IMR-90 (cell line): ENCODE measurements around the gene DNAJC6. TPM values are rescaled to one million over a fixed set of nuclear protein-coding genes. Genes with fewer than 3 reads are reported as not detected.

Experiments
- ATAC-seq: fragments of 200-7000 bp; cut with Tn5 transposase; 2 replicates; pipeline ENCODE4 v1.9.1; 2020; ENCODE audit warnings: low read depth, mild to moderate bottlenecking, moderate library complexity
- BruUV-seq: library from RNA; stranded (reverse); fragments of 400-500 nt; replicated peaks from 2 replicates; lab custom pipeline; 2021; lab: Mats Ljungman, UMichigan
- CTCF ChIA-PET: fragments of 300-600 bp; formaldehyde crosslinking; extraction: SDS; loops from one replicate; lab custom pipeline; 2021; ENCODE audit warnings: antibody characterized with exemption; lab: Yijun Ruan, JAX
- POLR2A ChIA-PET: fragments of 300-600 bp; sonication (Branson Sonifier 250); formaldehyde crosslinking; loops from one replicate; lab custom pipeline; 2022; ENCODE audit warnings: antibody characterized with exemption; ENCODE audit not compliant: unreplicated experiment; lab: Charles Lee
- DNase-seq: peaks from one replicate; pipeline ENCODE4 v3.0.0; 2013
- H2AFZ ChIP-seq: replicated peaks from 2 replicates; pipeline ENCODE3; 2013; ENCODE audit warnings: low read length, mild to moderate bottlenecking; ENCODE audit not compliant: poor library complexity
- H2AK5ac ChIP-seq: 2 replicates; pipeline ENCODE4 v1.6.1; 2013; ENCODE audit warnings: low read depth, low read length, inconsistent platforms
- H2AK9ac ChIP-seq: replicated peaks from 2 replicates; pipeline ENCODE3; 2013; ENCODE audit warnings: mild to moderate bottlenecking, low read depth, low read length, moderate library complexity; ENCODE audit not compliant: poor library complexity
- H2BK120ac ChIP-seq: 2 replicates; pipeline ENCODE4 v1.6.1; 2013; ENCODE audit warnings: low read depth, low read length, inconsistent platforms
- H2BK15ac ChIP-seq: 3 replicates; pipeline ENCODE4 v1.6.1; 2013; ENCODE audit warnings: low read depth, low read length, inconsistent platforms
- H2BK20ac ChIP-seq: 2 replicates; pipeline ENCODE4 v1.6.1; 2013; ENCODE audit warnings: low read depth, mild to moderate bottlenecking, inconsistent platforms, low read length, moderate library complexity
- H2BK5ac ChIP-seq: 2 replicates; pipeline ENCODE4 v1.6.1; 2013; ENCODE audit warnings: mild to moderate bottlenecking, low read depth, low read length, inconsistent platforms; ENCODE audit not compliant: poor library complexity, severe bottlenecking
- H3K14ac ChIP-seq: replicated peaks from 2 replicates; pipeline ENCODE4 v1.6.1; 2013; ENCODE audit warnings: low read depth, low read length, inconsistent platforms
- H3K18ac ChIP-seq: 2 replicates; pipeline ENCODE4 v1.6.1; 2013; ENCODE audit warnings: low read depth, low read length, control low read depth
- H3K23ac ChIP-seq: 2 replicates; pipeline ENCODE4 v1.6.1; 2013; ENCODE audit warnings: low read depth, low read length, inconsistent platforms
- H3K27ac ChIP-seq: 2 replicates; pipeline ENCODE4 v1.5.1; 2013; ENCODE audit warnings: mild to moderate bottlenecking, control low read depth, low read length; ENCODE audit not compliant: insufficient read depth
- H3K27me3 ChIP-seq: 2 replicates; pipeline ENCODE4 v1.6.1; 2013; ENCODE audit warnings: low read length; ENCODE audit not compliant: control insufficient read depth, insufficient read depth
- H3K36me3 ChIP-seq: 2 replicates; pipeline ENCODE4 v1.6.1; 2013; ENCODE audit warnings: low read length, mixed read lengths; ENCODE audit not compliant: control insufficient read depth, insufficient read depth
- H3K4ac ChIP-seq: 2 replicates; pipeline ENCODE4 v1.6.1; 2013; ENCODE audit warnings: low read depth, low read length, inconsistent platforms
- H3K4me1 ChIP-seq: 2 replicates; pipeline ENCODE4 v1.6.1; 2013; ENCODE audit warnings: low read length, mixed read lengths; ENCODE audit not compliant: control insufficient read depth, insufficient read depth
- H3K4me2 ChIP-seq: 2 replicates; pipeline ENCODE4 v1.6.1; 2013; ENCODE audit warnings: low read depth, mild to moderate bottlenecking, control low read depth, low read length, moderate library complexity
- H3K4me3 ChIP-seq: 2 replicates; pipeline ENCODE4 v1.5.1; 2013; ENCODE audit warnings: low read depth, mild to moderate bottlenecking, control low read depth, low read length, moderate library complexity; ENCODE audit not compliant: insufficient read depth
- H3K56ac ChIP-seq: 2 replicates; pipeline ENCODE4 v1.6.1; 2013; ENCODE audit warnings: low read length, inconsistent platforms; ENCODE audit not compliant: insufficient read depth; ENCODE audit errors: extremely low read depth
- H3K79me1 ChIP-seq, 2 experiments: 2 replicates each; pipeline ENCODE4 v1.6.1; 2013; ENCODE audit warnings: low read length in 2 of 2, inconsistent platforms in 1 of 2, low read depth in 1 of 2
- H3K9ac ChIP-seq: 2 replicates; pipeline ENCODE4 v1.6.1; 2013; ENCODE audit warnings: low read depth, low read length, control low read depth
- H3K9me1 ChIP-seq: 2 replicates; pipeline ENCODE4 v1.6.1; 2013; ENCODE audit warnings: low read length, inconsistent platforms; ENCODE audit not compliant: insufficient read depth
- H3K9me3 ChIP-seq: 2 replicates; pipeline ENCODE4 v1.6.1; 2013; ENCODE audit warnings: low read length; ENCODE audit not compliant: control insufficient read depth, insufficient read depth
- H4K20me1 ChIP-seq: 2 replicates; pipeline ENCODE4 v1.6.1; 2013; ENCODE audit warnings: low read length, inconsistent platforms; ENCODE audit not compliant: insufficient read depth
- H4K5ac ChIP-seq: 2 replicates; pipeline ENCODE4 v1.6.1; 2013; ENCODE audit warnings: mild to moderate bottlenecking, low read depth, low read length, control low read depth
- H4K8ac ChIP-seq, 2 experiments: 2 replicates each; pipeline ENCODE4 v1.6.1; 2013; ENCODE audit warnings: low read depth in 2 of 2, low read length in 2 of 2, control low read depth in 1 of 2, inconsistent platforms in 1 of 2
- H4K91ac ChIP-seq: 2 replicates; pipeline ENCODE4 v1.6.1; 2013; ENCODE audit warnings: low read depth, low read length, inconsistent platforms; ENCODE audit not compliant: insufficient read depth
- BHLHE40 ChIP-seq: fragments of 150-350 bp; IDR thresholded peaks from 2 replicates; pipeline ENCODE4 v1.6.1; 2016; ENCODE audit warnings: mild to moderate bottlenecking, low read depth, low read length
- CEBPB ChIP-seq: IDR thresholded peaks from 2 replicates; pipeline ENCODE4 v1.6.1; 2012; ENCODE audit warnings: low read depth, low read length, improper control_type of control experiment
- CTCF ChIP-seq: conservative IDR thresholded peaks from 2 replicates; pipeline ENCODE4 v1.5.1; 2012; ENCODE audit warnings: mild to moderate bottlenecking, low read depth, low read length, improper control_type of control experiment
- ELK1 ChIP-seq: fragments of 150-350 bp; IDR thresholded peaks from 2 replicates; pipeline ENCODE4 v1.6.1; 2016; ENCODE audit warnings: low read depth, mild to moderate bottlenecking, low read length, moderate library complexity, borderline replicate concordance
- FOS ChIP-seq: fragments of 150-350 bp; IDR thresholded peaks from 2 replicates; pipeline ENCODE4 v1.6.1; 2016; ENCODE audit warnings: low read depth, low read length
- MAFK ChIP-seq: IDR thresholded peaks from 2 replicates; pipeline ENCODE4 v1.6.1; 2012; ENCODE audit warnings: low read depth, low read length, improper control_type of control experiment
- MAZ ChIP-seq: IDR thresholded peaks from 2 replicates; pipeline ENCODE4 v1.6.1; 2012; ENCODE audit warnings: low read depth, mild to moderate bottlenecking, low read length, improper control_type of control experiment, moderate library complexity, borderline replicate concordance
- MXI1 ChIP-seq: IDR thresholded peaks from 2 replicates; pipeline ENCODE4 v1.6.1; 2012; ENCODE audit warnings: low read depth, mild to moderate bottlenecking, low read length, moderate library complexity, borderline replicate concordance
- NFE2L2 ChIP-seq: fragments of 150-350 bp; IDR thresholded peaks from 2 replicates; pipeline ENCODE4 v1.6.1; 2016; ENCODE audit warnings: low read depth, mild to moderate bottlenecking, low read length
- POLR2A ChIP-seq: IDR thresholded peaks from 2 replicates; pipeline ENCODE4 v1.6.1; 2012; ENCODE audit warnings: mild to moderate bottlenecking, low read depth, low read length
- RAD21 ChIP-seq: IDR thresholded peaks from 2 replicates; pipeline ENCODE4 v1.6.1; 2012; ENCODE audit warnings: low read length, improper control_type of control experiment
- RCOR1 ChIP-seq: IDR thresholded peaks from 2 replicates; pipeline ENCODE4 v1.6.1; 2012; ENCODE audit warnings: mild to moderate bottlenecking, low read length, improper control_type of control experiment; ENCODE audit not compliant: insufficient replicate concordance
- RFX5 ChIP-seq: IDR thresholded peaks from 2 replicates; pipeline ENCODE4 v1.8.0; 2012; ENCODE audit warnings: low read depth, mild to moderate bottlenecking, low read length, moderate library complexity
- SMC3 ChIP-seq: fragments of 150-350 bp; IDR thresholded peaks from 2 replicates; pipeline ENCODE4 v1.6.1; 2016; ENCODE audit warnings: low read depth, mild to moderate bottlenecking, antibody characterized with exemption, low read length, moderate library complexity
- USF2 ChIP-seq: fragments of 150-350 bp; IDR thresholded peaks from 2 replicates; pipeline ENCODE4 v1.6.1; 2017; ENCODE audit warnings: mild to moderate bottlenecking, antibody characterized with exemption, low read length, low read depth
- WGBS, 2 experiments: methylation state at CpG; one replicate each; pipeline versions ENCODE4 v1.1.5 to v1.1.7; 2013; ENCODE audit warnings: missing lambda C conversion rate in 2 of 2; ENCODE audit not compliant: insufficient read length in 1 of 2; ENCODE audit errors: extremely low coverage in 2 of 2; 5-methylcytosine and 5-hydroxymethylcytosine counted together
- dilution Hi-C: fragments of 300-500 bp; cut with HindIII; formaldehyde crosslinking; loops from one replicate; pipeline ENCODE4 v1.14.3; 2018; ENCODE audit warnings: low sequenced_read_pairs; ENCODE audit not compliant: unreplicated experiment
- in situ Hi-C: fragments of 300-500 bp; cut with MboI; formaldehyde crosslinking; loops from 3 replicates; pipeline ENCODE4 v1.14.3; 2019; ENCODE audit warnings: low sequenced_read_pairs, inconsistent platforms, mixed read lengths
- intact Hi-C: fragments of 100-400 bp; cut with micrococcal nuclease; formaldehyde crosslinking; loops from 2 replicates; pipeline ENCODE4 v1.10.0; 2022
- polyA plus RNA-seq, 3 experiments: library from polyadenylated mRNA; depleted of rRNA; stranded (reverse); fragments of >200 nt; gene quantifications; 2 replicates each; pipeline ENCODE4 v1.2.3, GENCODE V29; 2012; ENCODE audit warnings: low replicate concordance in 1 of 3
- total RNA-seq: library from RNA; depleted of rRNA; stranded (reverse); fragments of >200 nt; gene quantifications from 2 replicates; pipeline ENCODE4 v1.2.3, GENCODE V29; 2012

DNAJC6 gene
- total and polyA plus RNA-seq, 2 of the 4 experiments (the other 2 are of a cell fraction): 0.05 to 0.18 TPM

GRCh38 chr1:65299328-65299727, 10.0 kb upstream of the DNAJC6 start:
- no peak for ATAC-seq
- H3K36me3 ChIP-seq: no peaks in the 10 kb centered on the region
- H3K18ac ChIP-seq: no peak overlapping the region
- no peak overlapping the region for H3K4ac ChIP-seq
- H2AK5ac ChIP-seq: no peak overlapping the region
- no peak overlapping the region for H3K23ac ChIP-seq
- no peak overlapping the region for H2BK15ac ChIP-seq
- H2BK20ac ChIP-seq: no peak overlapping the region
- no peak overlapping the region for H3K4me3 ChIP-seq
- H3K9me3 ChIP-seq: no peaks in the 10 kb centered on the region
- H3K27me3 ChIP-seq: no peaks in the 10 kb centered on the region
- no peak overlapping the region for H3K9ac ChIP-seq
- dilution Hi-C loops: no loop called here
- intact Hi-C loops: no loop called here
- H2AFZ ChIP-seq: no peak overlapping the region
- no peak overlapping the region for H3K14ac ChIP-seq
- H3K4me2 ChIP-seq: no peak overlapping the region
- H2BK120ac ChIP-seq: no peak overlapping the region
- H4K91ac ChIP-seq: no peak overlapping the region
- H3K9me1 ChIP-seq: no peaks in the 10 kb centered on the region
- no peaks in the 10 kb centered on the region for H4K20me1 ChIP-seq
- no peaks in the 10 kb centered on the region for H3K4me1 ChIP-seq
- no peak overlapping the region for H3K27ac ChIP-seq
- no peak overlapping the region for H3K56ac ChIP-seq
- ChIA-PET POLR2A (no interaction called here), CTCF (no interaction called here)
- no peaks in the 10 kb centered on the region for H3K79me1 ChIP-seq
- H2BK5ac ChIP-seq: no peak overlapping the region
- no peak for DNase-seq
- BruUV-seq: no TSS peak
- no peak overlapping the region for H4K8ac ChIP-seq
- TF ChIP-seq USF2 (no peak), RCOR1 (no peak), MAFK (no peak), BHLHE40 (no peak), FOS (no peak), CTCF (no peak), CEBPB (no peak), SMC3 (no peak), RFX5 (no peak), POLR2A (no peak), ELK1 (no peak), RAD21 (no peak), NFE2L2 (no peak), MAZ (no peak), MXI1 (no peak)
- in situ Hi-C loops: no loop called here
- no peak overlapping the region for H2AK9ac ChIP-seq
- no CpG with 5 or more reads among the region's 1 CpG for WGBS, 2 experiments
- H4K5ac ChIP-seq: no peak overlapping the region
